Smooth muscle cell (in vitro differentiated cells): ENCODE results near the gene TNFRSF8. TPM values are rescaled to one million over a fixed set of nuclear protein-coding genes. Genes with fewer than 3 reads are reported as not detected.

Source experiments
- DNase-seq: peaks from one replicate; lab custom pipeline; 2025; ENCODE audit not compliant: unreplicated experiment; lab: John Stamatoyannopoulos, UW
- H2AFZ ChIP-seq: fragments of 200-600 bp; sonication (generic); 2 replicates; pipeline ENCODE4 v1.6.0; 2016; ENCODE audit warnings: antibody characterized with exemption, low read depth, mild to moderate bottlenecking
- H3F3A ChIP-seq: fragments of 200-600 bp; sonication (generic); 2 replicates; pipeline ENCODE4 v1.6.0; 2017; ENCODE audit warnings: antibody characterized with exemption, low read depth
- H3K27ac ChIP-seq: fragments of 200-600 bp; sonication (generic); 2 replicates; pipeline ENCODE4 v1.5.1; 2016; ENCODE audit warnings: low read depth, mild to moderate bottlenecking
- H3K27me3 ChIP-seq: fragments of 200-600 bp; sonication (generic); 2 replicates; pipeline ENCODE4 v1.6.1; 2016; ENCODE audit warnings: low read depth, mild to moderate bottlenecking
- H3K36me3 ChIP-seq: fragments of 200-600 bp; sonication (generic); 2 replicates; pipeline ENCODE4 v1.5.1; 2016; ENCODE audit warnings: low read depth
- H3K4me1 ChIP-seq: fragments of 200-600 bp; sonication (generic); 2 replicates; pipeline ENCODE4 v1.5.1; 2016; ENCODE audit warnings: low read depth
- H3K4me2 ChIP-seq: fragments of 200-600 bp; sonication (generic); 2 replicates; pipeline ENCODE4 v1.6.0; 2016; ENCODE audit warnings: mild to moderate bottlenecking
- H3K4me3 ChIP-seq: fragments of 200-600 bp; sonication (generic); 2 replicates; pipeline ENCODE4 v1.5.1; 2016; ENCODE audit warnings: mild to moderate bottlenecking
- H3K79me2 ChIP-seq: fragments of 200-600 bp; sonication (generic); 2 replicates; pipeline ENCODE4 v1.6.0; 2016; ENCODE audit warnings: low read depth, mild to moderate bottlenecking
- H3K9ac ChIP-seq: fragments of 200-600 bp; sonication (generic); 2 replicates; pipeline ENCODE4 v1.6.0; 2016; ENCODE audit warnings: low read depth
- H3K9me3 ChIP-seq: fragments of 200-600 bp; sonication (generic); replicated peaks from 2 replicates; pipeline ENCODE4 v1.5.1; 2016; ENCODE audit warnings: low read depth
- H4K20me1 ChIP-seq: fragments of 200-600 bp; sonication (generic); 2 replicates; pipeline ENCODE4 v1.6.0; 2016; ENCODE audit warnings: low read depth
- CTCF ChIP-seq: fragments of 200-600 bp; sonication (generic); IDR thresholded peaks from 2 replicates; pipeline ENCODE4 v1.5.1; 2017; ENCODE audit warnings: borderline replicate concordance, mild to moderate bottlenecking, antibody characterized with exemption; ENCODE audit not compliant: insufficient read depth, poor library complexity, severe bottlenecking
- WGBS: methylation state at CpG from one replicate; pipeline ENCODE4 v1.1.7; 2016; ENCODE audit warnings: low lambda C conversion rate; 5-methylcytosine and 5-hydroxymethylcytosine counted together
- polyA plus RNA-seq: library from polyadenylated mRNA; unstranded; fragments of >200 nt; fragmentation: Nextera tagmentation; extraction: Ambion mirVana; gene quantifications from 2 replicates; pipeline ENCODE4 v1.2.1, GENCODE V29; 2016
- total RNA-seq: library from RNA; depleted of rRNA; stranded (reverse); fragments of >200 nt; gene quantifications from 2 replicates; pipeline ENCODE4 v1.2.3, GENCODE V29; 2014

TNFRSF8 gene
- total RNA-seq (0.22 and 0.54 TPM in 2 replicates), polyA plus RNA-seq (1.3 TPM in 1 of 2 replicates, not detected in the other)

- DNase-seq: no peak
- no peak within 1 kb of the TSS for H2AFZ ChIP-seq
- H3K27me3 ChIP-seq: peaks cover 26% of the 10 kb centered on the region
- TF ChIP-seq CTCF: no peak
- peaks cover 21% of the 10 kb centered on the region for H3K4me1 ChIP-seq
- H3K79me2 ChIP-seq: no peaks in the 10 kb centered on the region
- H4K20me1 ChIP-seq: no peaks in the 10 kb centered on the region
- WGBS: 5% methylated on average over 70 of the region's 72 CpGs
- H3K9ac ChIP-seq: no peak within 1 kb of the TSS
- H3K9me3 ChIP-seq: no peaks in the 10 kb centered on the region
- peak within 1 kb of the TSS; percentile 33 for H3K4me3 ChIP-seq
- no peaks in the 10 kb centered on the region for H3K36me3 ChIP-seq
- no peak within 1 kb of the TSS for H3K27ac ChIP-seq
- peaks cover 7% of the 10 kb centered on the region for H3F3A ChIP-seq
- peak within 1 kb of the TSS; percentile 83 for H3K4me2 ChIP-seq
Observed at GRCh38 chr1:12063141-12064072, at the start of gene TNFRSF8. Gene TNFRSF8 (plus strand): TSS chr1:12063303. CDS start chr1:12063599, 296 bp downstream.

- Histone ChIP-seq H3K79me2 (no peaks in the 10 kb centered on the region), H3K27ac (peak overlapping the region; percentile 86), H3K36me3 (no peaks in the 10 kb centered on the region), H3K4me2 (peak overlapping the region; percentile 7), H3K9ac (peak overlapping the region; percentile 48), H3K4me3 (no peak overlapping the region), H2AFZ (no peak overlapping the region), H3K9me3 (no peaks in the 10 kb centered on the region), H3K4me1 (no peaks in the 10 kb centered on the region), H3K27me3 (no peaks in the 10 kb centered on the region), H4K20me1 (no peaks in the 10 kb centered on the region), H3F3A (peaks cover 2% of the 10 kb centered on the region)
- no peak for TF ChIP-seq CTCF
- DNase-seq: no peak
- 54% methylated on average over 16 of the region's 16 CpGs for WGBS
Observed at GRCh38 chr1:12014141-12014991, 48.7 kb upstream of the TNFRSF8 start.

GRCh38 chr1:12015001-12015491, 48.1 kb upstream of the TNFRSF8 start:
- H3K27ac ChIP-seq: peak overlapping the region; percentile 86
- peak overlapping the region; percentile 48 for H3K9ac ChIP-seq
- H3K9me3 ChIP-seq: no peaks in the 10 kb centered on the region
- H2AFZ ChIP-seq: no peak overlapping the region
- H4K20me1 ChIP-seq: no peaks in the 10 kb centered on the region
- H3K4me2 ChIP-seq: peak overlapping the region; percentile 7
- H3K4me3 ChIP-seq: no peak overlapping the region
- H3K4me1 ChIP-seq: no peaks in the 10 kb centered on the region
- no peak for DNase-seq
- WGBS: 56% methylated on average over 10 of the region's 10 CpGs
- H3F3A ChIP-seq: peaks cover 2% of the 10 kb centered on the region
- no peaks in the 10 kb centered on the region for H3K27me3 ChIP-seq
- no peaks in the 10 kb centered on the region for H3K36me3 ChIP-seq
- no peak for TF ChIP-seq CTCF
- H3K79me2 ChIP-seq: peaks cover 6% of the 10 kb centered on the region
